ENCODE results near the gene ARID1A.
"Not testable (repeated sequence)": the region's sequence is repeated elsewhere in the genome, so short reads cannot be mapped to it uniquely, and the experiment has no call there.

The ARID1A gene

GRCh38 chr1:26701266-26701994, 5.6 kb downstream of the ARID1A start:
- Histone ChIP-seq H3K27me3 (ENCODE audit: control insufficient read depth, insufficient read depth, low read length) (no peaks in the 10 kb centered on the region), H3K9me3 (ENCODE audit: control insufficient read depth, insufficient read depth, low read depth, low read length) (no peaks in the 10 kb centered on the region), H3K4me3 (ENCODE audit: low read depth, low read length) (peak overlapping the region; percentile 25; the same call in 1 of the 2 replicates), H3K9ac (ENCODE audit: low read length) (peak overlapping the region; percentile 8), H3K4me1 (ENCODE audit: control insufficient read depth, insufficient read depth, low read length) (peaks cover 70% of the 10 kb centered on the region), H3K36me3 (ENCODE audit: control insufficient read depth, insufficient read depth, low read length) (peaks cover 2% of the 10 kb centered on the region; the same call in 1 of the 2 replicates), H3K27ac (ENCODE audit: low read depth, low read length) (no peak overlapping the region)

GRCh38 chr1:26701995-26702679, 6.3 kb downstream of the ARID1A start:
- Histone ChIP-seq H3K27ac (ENCODE audit: low read depth, low read length) (no peak overlapping the region), H3K27me3 (ENCODE audit: control insufficient read depth, insufficient read depth, low read length) (no peaks in the 10 kb centered on the region), H3K9ac (ENCODE audit: low read length) (peak overlapping the region; percentile 8), H3K4me1 (ENCODE audit: control insufficient read depth, insufficient read depth, low read length) (peaks cover 74% of the 10 kb centered on the region), H3K9me3 (ENCODE audit: control insufficient read depth, insufficient read depth, low read depth, low read length) (no peaks in the 10 kb centered on the region), H3K4me3 (ENCODE audit: low read depth, low read length) (peak overlapping the region; percentile 25; the same call in 1 of the 2 replicates), H3K36me3 (ENCODE audit: control insufficient read depth, insufficient read depth, low read length) (peaks cover 2% of the 10 kb centered on the region; the same call in 1 of the 2 replicates)

GRCh38 chr1:26702680-26703038, 6.8 kb downstream of the ARID1A start:
- Histone ChIP-seq H3K4me1 (ENCODE audit: control insufficient read depth, insufficient read depth, low read length) (peaks cover 74% of the 10 kb centered on the region), H3K27ac (ENCODE audit: low read depth, low read length) (no peak overlapping the region), H3K4me3 (ENCODE audit: low read depth, low read length) (no peak overlapping the region), H3K9me3 (ENCODE audit: control insufficient read depth, insufficient read depth, low read depth, low read length) (no peaks in the 10 kb centered on the region), H3K36me3 (ENCODE audit: control insufficient read depth, insufficient read depth, low read length) (peaks cover 6% of the 10 kb centered on the region; the same call in 1 of the 2 replicates), H3K9ac (ENCODE audit: low read length) (no peak overlapping the region), H3K27me3 (ENCODE audit: control insufficient read depth, insufficient read depth, low read length) (no peaks in the 10 kb centered on the region)

- no peak overlapping the region for H3K9ac ChIP-seq (ENCODE audit: low read length)
- H3K27me3 ChIP-seq (ENCODE audit: control insufficient read depth, insufficient read depth, low read length) = no peaks in the 10 kb centered on the region
- peaks cover 8% of the 10 kb centered on the region for H3K36me3 ChIP-seq (ENCODE audit: control insufficient read depth, insufficient read depth, low read length)
- H3K9me3 ChIP-seq (ENCODE audit: control insufficient read depth, insufficient read depth, low read depth, low read length) = no peaks in the 10 kb centered on the region
- H3K27ac ChIP-seq (ENCODE audit: low read depth, low read length) = no peak overlapping the region
- H3K4me3 ChIP-seq (ENCODE audit: low read depth, low read length) = no peak overlapping the region
- H3K4me1 ChIP-seq (ENCODE audit: control insufficient read depth, insufficient read depth, low read length) = peaks cover 74% of the 10 kb centered on the region
Measured at GRCh38 chr1:26703478-26703877, 7.7 kb downstream of the ARID1A start.

- H3K27me3 ChIP-seq (ENCODE audit: control insufficient read depth, insufficient read depth, low read length) = no peaks in the 10 kb centered on the region
- H3K4me3 ChIP-seq (ENCODE audit: low read depth, low read length) = no peak overlapping the region
- H3K36me3 ChIP-seq (ENCODE audit: control insufficient read depth, insufficient read depth, low read length) = peaks cover 18% of the 10 kb centered on the region
- no peak overlapping the region for H3K27ac ChIP-seq (ENCODE audit: low read depth, low read length)
- peaks cover 63% of the 10 kb centered on the region for H3K4me1 ChIP-seq (ENCODE audit: control insufficient read depth, insufficient read depth, low read length)
- no peak overlapping the region for H3K9ac ChIP-seq (ENCODE audit: low read length)
- no peaks in the 10 kb centered on the region for H3K9me3 ChIP-seq (ENCODE audit: control insufficient read depth, insufficient read depth, low read depth, low read length)
Measured at GRCh38 chr1:26704629-26705028, 8.8 kb downstream of the ARID1A start.

GRCh38 chr1:26705227-26705626, 9.4 kb downstream of the ARID1A start:
- H3K27me3 ChIP-seq (ENCODE audit: control insufficient read depth, insufficient read depth, low read length); H3K27ac ChIP-seq (ENCODE audit: low read depth, low read length); H3K9ac ChIP-seq (ENCODE audit: low read length); H3K4me3 ChIP-seq (ENCODE audit: low read depth, low read length); H3K9me3 ChIP-seq (ENCODE audit: control insufficient read depth, insufficient read depth, low read depth, low read length): not testable (repeated sequence)
- Histone ChIP-seq H3K36me3 (ENCODE audit: control insufficient read depth, insufficient read depth, low read length) (peaks cover 20% of the 10 kb centered on the region), H3K4me1 (ENCODE audit: control insufficient read depth, insufficient read depth, low read length) (peaks cover 58% of the 10 kb centered on the region)

GRCh38 chr1:26705788-26706311, 10.0 kb downstream of the ARID1A start:
- Histone ChIP-seq H3K4me1 (ENCODE audit: control insufficient read depth, insufficient read depth, low read length) (peaks cover 52% of the 10 kb centered on the region), H3K9ac (ENCODE audit: low read length) (no peak overlapping the region), H3K9me3 (ENCODE audit: control insufficient read depth, insufficient read depth, low read depth, low read length) (no peaks in the 10 kb centered on the region), H3K27ac (ENCODE audit: low read depth, low read length) (no peak overlapping the region), H3K27me3 (ENCODE audit: control insufficient read depth, insufficient read depth, low read length) (no peaks in the 10 kb centered on the region), H3K4me3 (ENCODE audit: low read depth, low read length) (no peak overlapping the region), H3K36me3 (ENCODE audit: control insufficient read depth, insufficient read depth, low read length) (peaks cover 26% of the 10 kb centered on the region)

GRCh38 chr1:26706315-26706714, 10.5 kb downstream of the ARID1A start:
- no peaks in the 10 kb centered on the region for H3K9me3 ChIP-seq (ENCODE audit: control insufficient read depth, insufficient read depth, low read depth, low read length)
- H3K4me3 ChIP-seq (ENCODE audit: low read depth, low read length) = no peak overlapping the region
- H3K36me3 ChIP-seq (ENCODE audit: control insufficient read depth, insufficient read depth, low read length) = peaks cover 28% of the 10 kb centered on the region
- H3K27me3 ChIP-seq (ENCODE audit: control insufficient read depth, insufficient read depth, low read length) = no peaks in the 10 kb centered on the region
- no peak overlapping the region for H3K9ac ChIP-seq (ENCODE audit: low read length)
- peak overlapping the region; percentile 38; the same call in 1 of the 2 replicates for H3K27ac ChIP-seq (ENCODE audit: low read depth, low read length)
- H3K4me1 ChIP-seq (ENCODE audit: control insufficient read depth, insufficient read depth, low read length) = peaks cover 47% of the 10 kb centered on the region

- no peak overlapping the region for H3K9ac ChIP-seq (ENCODE audit: low read length)
- H3K27ac ChIP-seq (ENCODE audit: low read depth, low read length) = no peak overlapping the region
- no peaks in the 10 kb centered on the region for H3K9me3 ChIP-seq (ENCODE audit: control insufficient read depth, insufficient read depth, low read depth, low read length)
- H3K36me3 ChIP-seq (ENCODE audit: control insufficient read depth, insufficient read depth, low read length) = peaks cover 42% of the 10 kb centered on the region
- no peak overlapping the region for H3K4me3 ChIP-seq (ENCODE audit: low read depth, low read length)
- H3K27me3 ChIP-seq (ENCODE audit: control insufficient read depth, insufficient read depth, low read length) = no peaks in the 10 kb centered on the region
- peaks cover 29% of the 10 kb centered on the region for H3K4me1 ChIP-seq (ENCODE audit: control insufficient read depth, insufficient read depth, low read length)
Measured at GRCh38 chr1:26710811-26711210, 15.0 kb downstream of the ARID1A start.

GRCh38 chr1:26711777-26712176, 16.0 kb downstream of the ARID1A start:
- H3K4me3 ChIP-seq (ENCODE audit: low read depth, low read length) = no peak overlapping the region
- peaks cover 19% of the 10 kb centered on the region for H3K4me1 ChIP-seq (ENCODE audit: control insufficient read depth, insufficient read depth, low read length)
- peaks cover 42% of the 10 kb centered on the region for H3K36me3 ChIP-seq (ENCODE audit: control insufficient read depth, insufficient read depth, low read length)
- no peaks in the 10 kb centered on the region for H3K27me3 ChIP-seq (ENCODE audit: control insufficient read depth, insufficient read depth, low read length)
- H3K27ac ChIP-seq (ENCODE audit: low read depth, low read length) = no peak overlapping the region
- H3K9me3 ChIP-seq (ENCODE audit: control insufficient read depth, insufficient read depth, low read depth, low read length) = no peaks in the 10 kb centered on the region
- no peak overlapping the region for H3K9ac ChIP-seq (ENCODE audit: low read length)

- Histone ChIP-seq H3K4me3 (ENCODE audit: low read depth, low read length) (no peak overlapping the region), H3K4me1 (ENCODE audit: control insufficient read depth, insufficient read depth, low read length) (peaks cover 18% of the 10 kb centered on the region), H3K36me3 (ENCODE audit: control insufficient read depth, insufficient read depth, low read length) (peaks cover 16% of the 10 kb centered on the region; the same call in 1 of the 2 replicates), H3K9ac (ENCODE audit: low read length) (no peak overlapping the region), H3K27ac (ENCODE audit: low read depth, low read length) (no peak overlapping the region), H3K27me3 (ENCODE audit: control insufficient read depth, insufficient read depth, low read length) (no peaks in the 10 kb centered on the region), H3K9me3 (ENCODE audit: control insufficient read depth, insufficient read depth, low read depth, low read length) (no peaks in the 10 kb centered on the region)
Measured at GRCh38 chr1:26717017-26717491, 21.2 kb downstream of the ARID1A start.
